ENCODE measurements around the gene EPHX1.

DNA sequence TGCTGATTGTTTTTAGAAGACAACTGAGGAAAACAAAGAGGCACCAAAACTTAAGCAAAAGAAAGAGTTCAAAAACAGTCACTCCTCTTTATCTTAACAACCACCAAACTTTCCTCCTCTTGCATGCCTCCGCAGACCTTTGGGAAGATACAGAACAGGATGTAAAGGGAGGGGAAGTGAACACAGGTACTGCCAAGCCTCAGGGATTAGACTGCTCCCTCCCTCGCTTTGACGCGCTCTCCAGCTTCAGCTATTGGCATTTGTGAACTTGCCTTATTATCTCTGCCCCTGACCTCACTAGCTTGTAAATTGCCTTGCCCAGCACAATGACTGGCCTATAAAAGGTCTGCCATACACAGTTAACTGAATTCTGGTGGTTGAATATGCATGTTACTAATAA, 37.1 kb upstream of the EPHX1 start:
- TF ChIP-seq CTCF (conservative IDR thresholded peaks at IDR 0.05; ENCODE audit: low read length) = no peak
- TF ChIP-seq EZH2phosphoT487 (IDR thresholded peaks at IDR 0.05; ENCODE audit: borderline replicate concordance) = no peak
